GM18519 (cell line): ENCODE measurements around the gene CNRIP1.
"Not testable (repeated sequence)": the region's sequence is repeated elsewhere in the genome, so short reads cannot be mapped to it uniquely, and the experiment has no call there.

ENCODE experiments used
- ATAC-seq: cut with Tn5 transposase; IDR thresholded peaks from one replicate; pipeline ENCODE4 v1.9.1; 2021; ENCODE audit warnings: mild to moderate bottlenecking, moderate library complexity; ENCODE audit not compliant: unreplicated experiment, low FRiP score

CNRIP1 gene

DNA sequence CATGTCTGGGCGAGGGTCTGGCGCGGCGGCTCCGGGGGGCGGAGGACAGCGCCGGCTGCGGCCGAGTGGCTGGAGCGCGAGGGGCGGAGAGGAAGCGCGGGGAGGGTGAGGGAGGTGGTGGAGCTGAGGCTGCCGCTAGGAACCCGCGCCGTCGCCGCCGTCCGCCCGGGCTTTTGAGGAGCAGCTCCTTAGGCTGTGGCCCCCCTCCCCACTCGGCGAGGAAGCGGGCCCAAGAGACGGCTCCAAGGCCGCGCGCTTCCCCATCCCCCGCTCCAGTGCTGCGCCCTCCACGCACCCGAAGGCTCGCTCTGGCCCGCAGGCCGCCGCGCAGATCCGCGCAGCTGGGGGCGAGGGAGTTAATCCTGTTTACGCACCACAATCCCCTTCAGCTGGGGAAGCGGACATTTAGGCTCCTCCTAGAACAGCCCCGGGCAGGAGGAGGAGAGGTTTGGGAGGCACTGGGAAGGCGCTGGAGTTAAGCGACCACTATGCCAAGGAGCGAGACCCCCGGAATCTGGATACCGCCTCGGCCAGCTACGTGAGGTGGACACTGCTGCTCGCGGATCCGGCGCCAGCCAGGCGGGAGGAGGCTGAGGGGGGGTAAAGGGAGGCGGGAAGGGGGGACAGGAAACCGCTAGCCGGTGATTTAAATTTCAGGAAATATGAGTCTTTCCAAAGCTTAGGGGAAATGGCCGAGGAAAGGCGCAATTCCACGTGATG, at the start of gene CNRIP1:
Gene CNRIP1, minus strand, starts transcription at position 552 of the 720 bp plus-strand sequence. Its CDS starts 549 bp downstream, at position 3.
- no peak for ATAC-seq

- no peak for ATAC-seq
These were observed 49.6 kb upstream of the CNRIP1 start for GRCh38 chr2:68369337-68369734.

DNA sequence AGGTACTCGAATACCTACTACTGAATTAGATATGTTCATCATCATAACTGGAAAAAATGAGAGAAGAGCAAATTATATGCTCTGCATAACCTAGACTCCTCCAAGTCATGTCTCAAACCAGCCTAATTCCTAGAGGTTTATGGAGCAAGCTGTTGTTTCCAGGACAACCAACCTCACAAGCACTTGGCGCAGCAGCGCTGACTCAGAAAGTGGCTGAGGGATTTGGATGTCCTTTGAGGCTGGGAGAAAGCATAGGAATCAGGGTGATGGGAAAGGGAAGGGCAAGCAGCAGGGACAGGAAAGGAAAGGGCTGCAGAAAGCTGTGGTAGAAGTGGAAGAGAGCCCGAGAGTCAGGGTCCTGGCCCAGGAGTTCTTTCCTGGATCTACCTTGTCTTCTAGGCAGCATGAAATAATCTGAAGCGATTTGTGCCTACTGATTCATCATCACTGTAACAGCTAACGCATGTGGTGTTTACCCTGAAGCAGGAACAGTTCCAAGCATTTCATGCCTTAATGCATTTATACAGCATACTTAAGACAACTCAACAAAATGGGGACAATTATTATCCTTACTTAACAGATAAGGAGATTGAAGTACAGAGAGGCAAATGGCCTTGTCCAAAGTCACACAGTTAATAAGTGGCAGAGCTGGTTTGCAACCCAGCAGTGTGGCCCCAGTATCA, 49.0 kb upstream of the CNRIP1 start:
- ATAC-seq = no peak

GRCh38 chr2:68367953-68368653, 48.4 kb upstream of the CNRIP1 start:
- no peak for ATAC-seq

DNA sequence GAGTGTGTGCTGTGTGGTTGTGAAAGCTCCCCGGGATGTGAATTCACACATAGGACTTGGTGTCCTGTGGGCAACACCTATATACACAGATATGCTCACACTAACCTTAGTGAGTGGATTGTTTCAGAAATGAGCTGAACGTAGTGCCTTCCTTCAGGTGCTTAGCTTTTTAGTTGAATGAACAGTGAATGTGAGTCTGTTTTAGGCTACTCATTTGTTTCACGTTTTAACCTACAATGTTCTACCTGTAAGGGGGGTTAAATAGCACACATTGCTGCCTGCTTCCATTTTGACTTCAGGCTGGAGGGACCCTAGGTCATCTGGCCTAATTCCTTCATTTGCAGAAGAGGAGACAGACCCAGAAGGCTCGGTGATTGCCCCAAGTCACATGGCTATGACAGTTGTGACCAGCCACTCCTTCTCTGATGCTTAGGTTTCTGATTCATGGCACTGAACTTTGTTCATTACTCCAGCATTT, 46.4 kb upstream of the CNRIP1 start:
- ATAC-seq = no peak

GRCh38 chr2:68365087-68365486, 45.3 kb upstream of the CNRIP1 start, which contains the start of gene PLEK:
Gene PLEK (plus strand): TSS chr2:68365282. CDS start chr2:68365352, 70 bp downstream.
- ATAC-seq = peak; percentile 36

DNA sequence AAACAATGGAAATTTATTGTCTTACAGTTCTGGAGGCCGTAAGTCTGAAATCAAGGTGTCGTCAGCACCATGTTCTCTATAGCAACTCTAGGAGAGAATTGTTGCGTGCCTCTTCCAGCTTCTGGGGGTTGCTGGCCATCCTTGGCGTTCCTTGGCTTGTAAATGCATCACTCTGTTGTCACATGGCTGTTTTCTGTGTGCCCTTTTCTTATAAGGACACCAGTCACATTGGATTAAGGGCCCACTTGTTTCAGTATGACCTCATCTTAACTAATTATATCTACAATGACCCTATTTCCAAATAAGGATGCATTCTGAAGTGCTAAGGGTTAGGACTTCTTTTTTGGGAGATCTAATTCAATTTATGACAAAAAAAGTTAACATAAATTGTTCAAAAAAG, 44.0 kb upstream of the CNRIP1 start:
- no peak for ATAC-seq

GRCh38 chr2:68362749-68363148, 43.0 kb upstream of the CNRIP1 start:
- no peak for ATAC-seq

DNA sequence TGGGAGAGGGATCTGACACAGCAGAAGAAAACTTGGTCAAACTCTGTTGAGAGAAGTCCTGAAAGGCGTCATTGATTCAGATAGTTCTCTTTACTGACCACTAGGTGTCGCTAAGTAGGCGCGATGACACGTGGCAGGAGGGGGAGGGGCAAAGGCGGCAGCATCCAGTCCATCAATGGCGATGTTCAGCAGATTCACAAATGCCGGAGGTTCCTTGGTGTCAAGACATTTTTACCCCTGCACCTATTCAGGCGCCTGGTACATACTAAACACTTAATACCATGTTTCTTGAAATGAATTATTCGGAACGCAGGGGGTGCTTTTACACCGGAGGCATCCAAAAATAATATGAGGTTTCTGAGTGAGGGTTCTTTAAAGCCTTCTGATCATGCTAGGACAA, 42.3 kb upstream of the CNRIP1 start:
- ATAC-seq = no peak

DNA sequence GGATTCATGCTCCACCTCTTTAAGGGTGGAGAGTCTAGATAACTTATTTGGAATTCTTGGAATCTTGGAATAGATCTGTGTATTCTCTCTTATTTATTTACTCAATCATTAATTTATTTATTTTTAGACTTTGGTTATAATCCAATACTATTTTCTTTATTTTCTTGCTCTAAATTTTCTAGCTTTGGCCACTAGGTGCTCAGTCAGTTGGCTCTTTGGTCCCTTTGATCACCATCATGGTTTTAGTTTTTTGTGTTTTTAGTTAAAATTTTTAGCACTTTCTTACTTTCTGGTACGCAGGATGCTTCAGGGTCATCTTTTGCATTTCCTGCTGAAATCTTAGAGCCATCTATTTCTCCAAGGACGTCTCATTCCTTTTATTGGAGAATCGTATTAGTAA, 40.1 kb upstream of the CNRIP1 start:
- ATAC-seq = no peak

GRCh38 chr2:68357605-68358337, 38.0 kb upstream of the CNRIP1 start:
- peak; percentile 50 for ATAC-seq

DNA sequence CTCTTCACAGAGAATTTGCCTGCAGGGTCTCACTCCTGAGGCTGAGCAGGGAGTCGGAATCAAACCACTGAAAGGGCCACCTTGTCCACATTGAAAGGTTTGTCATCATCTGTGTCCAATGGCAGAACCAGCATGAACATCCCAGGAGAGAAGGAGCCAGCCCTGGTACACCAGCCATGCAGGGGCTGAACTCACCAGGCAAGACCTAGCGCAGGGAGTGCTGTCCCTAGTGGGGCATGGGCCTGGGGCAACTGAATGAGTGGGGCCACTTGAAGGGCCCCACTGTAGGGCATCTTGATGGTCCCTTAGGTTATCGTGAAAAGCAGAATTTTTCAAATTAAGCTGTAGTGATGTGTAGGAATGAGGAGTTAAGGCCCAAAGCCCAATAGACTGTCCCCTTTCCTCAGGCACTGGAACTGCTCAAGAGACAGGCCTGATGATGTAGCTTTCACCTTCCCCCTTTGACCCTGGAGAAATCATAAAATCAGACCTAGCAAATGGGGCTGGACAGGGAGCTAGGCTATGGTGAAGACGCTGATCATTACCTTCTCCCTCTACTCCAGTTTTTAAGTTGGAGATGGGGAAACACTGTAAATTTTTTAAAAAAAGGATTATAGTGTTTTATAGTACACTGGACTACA, 37.0 kb upstream of the CNRIP1 start:
- no peak for ATAC-seq

DNA sequence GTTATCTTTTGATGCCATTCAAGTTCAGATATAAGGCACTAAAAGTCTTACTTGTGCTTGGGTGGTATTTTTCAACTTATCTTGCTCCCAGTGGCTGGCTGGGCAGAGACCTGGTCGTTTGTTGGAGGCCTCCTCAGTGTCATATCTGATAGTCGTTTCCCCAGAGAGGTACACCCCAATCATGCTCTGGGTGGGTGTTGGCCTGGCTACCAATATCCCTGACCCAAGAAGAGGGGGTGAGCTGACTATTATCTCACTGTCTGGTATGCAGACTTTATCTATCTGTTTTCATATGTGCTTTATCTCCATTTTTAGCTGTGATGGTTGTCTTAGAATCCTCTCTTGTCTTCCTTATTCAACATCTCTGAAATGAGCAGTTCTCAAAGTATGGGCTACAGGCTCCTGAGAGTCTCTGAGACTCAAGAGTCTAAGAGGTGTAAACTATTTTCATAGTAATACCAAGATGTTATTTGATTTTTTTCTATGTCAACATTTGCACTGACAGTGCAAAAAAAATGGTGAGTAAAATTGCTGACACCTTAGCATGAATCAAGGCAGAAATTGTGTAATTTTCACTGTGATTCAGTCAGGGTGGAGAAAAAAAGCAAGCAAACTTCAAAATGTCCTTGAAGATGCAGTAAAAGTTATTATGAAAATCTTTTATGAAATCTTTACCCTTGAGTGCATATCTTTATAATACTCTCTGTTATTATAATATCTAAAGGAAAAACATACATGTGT, 33.1 kb upstream of the CNRIP1 start:
- ATAC-seq = no peak

DNA sequence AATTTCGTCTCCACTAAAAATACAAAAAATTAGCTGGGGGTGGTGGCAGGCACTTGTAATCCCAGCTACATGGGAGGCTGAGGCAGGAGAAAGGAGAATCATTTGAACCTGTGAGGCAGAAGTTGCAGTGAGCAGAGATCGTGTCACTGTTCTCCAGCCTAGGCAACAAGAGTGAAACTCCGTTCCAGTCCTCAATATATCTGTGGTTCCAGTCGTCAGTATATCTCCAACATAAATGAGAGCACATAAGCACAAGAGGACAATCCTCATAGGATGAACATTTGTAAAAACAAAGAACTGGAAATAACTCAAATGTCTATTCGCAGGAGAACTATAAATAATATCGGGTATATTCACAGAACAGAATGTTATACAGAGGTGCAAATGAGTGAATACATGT, 32.2 kb upstream of the CNRIP1 start:
- no peak for ATAC-seq

- ATAC-seq = not testable (repeated sequence)
These were observed 29.3 kb upstream of the CNRIP1 start for GRCh38 chr2:68349091-68349490.

DNA sequence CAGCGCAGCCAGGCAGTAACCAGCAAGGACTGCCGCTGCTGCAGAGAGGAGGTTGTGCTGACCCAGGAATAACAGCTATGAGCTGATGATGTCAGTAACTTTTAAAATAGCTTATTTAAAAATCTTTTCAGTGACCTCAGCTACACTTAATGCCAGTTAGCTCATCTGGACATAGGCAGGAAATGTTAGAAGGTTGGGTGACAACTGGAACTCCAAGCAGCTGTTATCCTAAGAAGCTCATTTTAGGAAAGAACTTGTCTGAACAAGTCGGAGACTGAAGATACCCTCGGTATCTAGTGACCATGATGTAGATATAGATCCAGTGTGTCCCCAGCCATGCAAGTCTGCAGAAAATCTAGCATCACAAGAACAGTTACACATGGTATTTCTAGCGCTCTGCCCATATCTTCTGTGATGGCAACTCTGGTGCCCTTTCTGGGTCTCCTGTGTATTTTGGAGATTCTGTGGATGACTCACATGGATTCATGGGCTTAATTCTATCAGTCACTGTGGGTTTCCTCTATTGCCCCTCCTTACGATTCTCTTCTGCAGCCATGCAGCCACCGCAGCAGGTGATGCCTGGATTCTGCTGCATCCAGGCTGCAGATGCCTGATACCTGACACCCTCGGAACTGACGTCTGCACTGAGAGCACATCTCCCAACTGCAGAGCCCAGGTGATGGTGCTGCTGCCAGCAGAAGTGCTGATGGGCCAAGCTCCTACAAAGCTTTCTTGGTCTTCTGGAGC, 25.6 kb upstream of the CNRIP1 start:
- ATAC-seq = no peak

- no peak for ATAC-seq
These were observed 24.3 kb upstream of the CNRIP1 start for GRCh38 chr2:68344031-68344430.

- no peak for ATAC-seq
These were observed 22.7 kb upstream of the CNRIP1 start for GRCh38 chr2:68342470-68342869.

- no peak for ATAC-seq
These were observed 21.8 kb upstream of the CNRIP1 start for GRCh38 chr2:68341583-68341982.
